ENCODE results near the gene ZNF385B.

Gene ZNF385B

GRCh38 chr2:179746981-179747380, 114.4 kb downstream of the ZNF385B start:
- no peak overlapping the region for H3K9ac ChIP-seq (ENCODE audit: low read depth, low read length)

DNA sequence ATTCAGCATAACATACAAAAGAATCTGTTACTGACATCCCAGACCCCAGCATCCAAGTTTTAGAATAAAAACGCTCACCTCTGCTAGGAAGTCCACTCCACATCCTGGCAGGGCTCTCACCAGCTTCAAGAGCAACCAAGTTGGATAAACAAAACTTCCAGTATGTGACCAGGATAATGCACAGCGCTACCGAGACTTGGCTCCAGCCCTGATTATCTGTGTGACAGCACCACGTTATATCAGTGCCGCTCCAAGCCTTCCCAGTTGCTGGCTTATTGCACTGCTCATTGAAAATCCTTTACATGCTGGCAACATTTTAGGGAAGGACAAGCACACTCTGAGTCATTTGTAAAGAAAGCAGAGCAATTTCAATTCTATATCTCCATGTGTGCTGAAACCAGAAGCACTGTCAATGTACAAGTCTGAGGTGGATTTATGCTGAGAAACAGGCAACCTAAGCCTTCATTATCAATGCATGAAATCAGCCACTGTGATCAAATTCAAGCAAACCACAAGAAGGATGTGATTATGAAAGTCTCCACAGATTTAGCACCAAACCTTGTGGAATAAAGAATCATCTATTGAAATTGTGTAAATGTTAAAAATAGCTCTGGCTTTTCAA, 115.7 kb downstream of the ZNF385B start:
- no peak overlapping the region for H3K4me2 ChIP-seq (ENCODE audit: insufficient read depth, low read length)
- TF ChIP-seq EZH2 (IDR thresholded peaks at IDR 0.05; ENCODE audit: borderline replicate concordance, low read depth, low read length, severe bottlenecking) (no peak), CTCF (IDR thresholded peaks at IDR 0.05; ENCODE audit: borderline replicate concordance, extremely low read depth, low read length, poor library complexity, severe bottlenecking) (no peak)
- H3K36me3 ChIP-seq (ENCODE audit: insufficient read depth, low read length) = no peaks in the 10 kb centered on the region
- no peaks in the 10 kb centered on the region for H3K79me2 ChIP-seq (ENCODE audit: insufficient read depth, low read length)
- ATAC-seq (ENCODE audit: insufficient read depth, low read depth) = no peak
- DNase-seq = no peak
- no peak overlapping the region for H3K9ac ChIP-seq (ENCODE audit: low read depth, low read length)
- no peak overlapping the region for H2AFZ ChIP-seq (ENCODE audit: low read depth, low read length)
- H3K9me3 ChIP-seq (ENCODE audit: insufficient read depth, low read length, severe bottlenecking) = no peaks in the 10 kb centered on the region
- no peaks in the 10 kb centered on the region for H4K20me1 ChIP-seq (ENCODE audit: insufficient read depth, low read length)
- H3K4me3 ChIP-seq (ENCODE audit: low read depth in 1 of 2, low read length in 2 of 2) = no peak overlapping the region
- no peak overlapping the region for H3K27ac ChIP-seq (ENCODE audit: low read length)
- H3K27me3 ChIP-seq (ENCODE audit: insufficient read depth, low read length, poor library complexity) = peaks cover 2% of the 10 kb centered on the region
- H3K4me1 ChIP-seq (ENCODE audit: insufficient read depth, low read length) = no peaks in the 10 kb centered on the region

More at GRCh38 chr2:179746981-179747380, 114.4 kb downstream of the ZNF385B start:
- H2AFZ ChIP-seq (ENCODE audit: low read depth, low read length) = no peak overlapping the region
- H3K4me2 ChIP-seq (ENCODE audit: insufficient read depth, low read length) = no peak overlapping the region
- TF ChIP-seq CTCF (IDR thresholded peaks at IDR 0.05; ENCODE audit: borderline replicate concordance, extremely low read depth, low read length, poor library complexity, severe bottlenecking) (no peak), EZH2 (IDR thresholded peaks at IDR 0.05; ENCODE audit: borderline replicate concordance, low read depth, low read length, severe bottlenecking) (no peak)
- no peaks in the 10 kb centered on the region for H3K4me1 ChIP-seq (ENCODE audit: insufficient read depth, low read length)
- H3K36me3 ChIP-seq (ENCODE audit: insufficient read depth, low read length) = no peaks in the 10 kb centered on the region
- no peaks in the 10 kb centered on the region for H3K27me3 ChIP-seq (ENCODE audit: insufficient read depth, low read length, poor library complexity)
- no peaks in the 10 kb centered on the region for H4K20me1 ChIP-seq (ENCODE audit: insufficient read depth, low read length)
- ATAC-seq (ENCODE audit: insufficient read depth, low read depth) (no peak), DNase-seq (no peak)
- no peak overlapping the region for H3K4me3 ChIP-seq (ENCODE audit: low read depth in 1 of 2, low read length in 2 of 2)
- no peaks in the 10 kb centered on the region for H3K79me2 ChIP-seq (ENCODE audit: insufficient read depth, low read length)
- no peak overlapping the region for H3K27ac ChIP-seq (ENCODE audit: low read length)
- no peaks in the 10 kb centered on the region for H3K9me3 ChIP-seq (ENCODE audit: insufficient read depth, low read length, severe bottlenecking)

DNA sequence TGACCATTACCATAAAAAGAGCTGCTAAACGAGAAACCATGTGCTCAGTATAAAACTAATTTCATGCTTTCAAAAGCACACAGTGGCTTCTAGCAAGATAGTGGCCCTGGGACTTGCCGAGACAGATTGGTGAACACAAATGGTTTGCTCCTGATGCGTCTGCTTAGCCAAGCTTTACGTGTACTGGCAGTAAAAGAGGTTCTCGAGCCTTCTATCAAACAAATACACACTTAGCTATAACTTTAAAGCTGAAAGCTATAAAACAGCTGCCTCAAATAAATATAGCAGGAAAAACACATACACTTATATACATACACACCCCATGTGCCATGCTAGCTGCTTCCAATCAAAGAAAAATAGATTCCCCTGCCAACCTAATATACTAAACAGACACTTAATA, 117.0 kb downstream of the ZNF385B start:
- no peak overlapping the region for H2AFZ ChIP-seq (ENCODE audit: low read depth, low read length)

More for the DNA sequence above, 117.0 kb downstream of the ZNF385B start:
- Histone ChIP-seq H3K9me3 (ENCODE audit: insufficient read depth, low read length, severe bottlenecking) (no peaks in the 10 kb centered on the region), H3K4me1 (ENCODE audit: insufficient read depth, low read length) (no peaks in the 10 kb centered on the region), H3K27me3 (ENCODE audit: insufficient read depth, low read length, poor library complexity) (peaks cover 2% of the 10 kb centered on the region), H3K4me3 (ENCODE audit: low read depth in 1 of 2, low read length in 2 of 2) (no peak overlapping the region), H3K36me3 (ENCODE audit: insufficient read depth, low read length) (no peaks in the 10 kb centered on the region), H3K27ac (ENCODE audit: low read length) (no peak overlapping the region), H3K4me2 (ENCODE audit: insufficient read depth, low read length) (no peak overlapping the region), H4K20me1 (ENCODE audit: insufficient read depth, low read length) (no peaks in the 10 kb centered on the region), H3K9ac (ENCODE audit: low read depth, low read length) (no peak overlapping the region), H3K79me2 (ENCODE audit: insufficient read depth, low read length) (no peaks in the 10 kb centered on the region)
- TF ChIP-seq CTCF (IDR thresholded peaks at IDR 0.05; ENCODE audit: borderline replicate concordance, extremely low read depth, low read length, poor library complexity, severe bottlenecking) (no peak), EZH2 (IDR thresholded peaks at IDR 0.05; ENCODE audit: borderline replicate concordance, low read depth, low read length, severe bottlenecking) (no peak)
- ATAC-seq (ENCODE audit: insufficient read depth, low read depth) = no peak
- no peak for DNase-seq

Data from DND-41 (cell line).